DMS 273 (cell line): Measurements from ENCODE around the gene FAM151B.

ENCODE experiments used
- DNase-seq: peaks from one replicate; lab custom pipeline; 2025; ENCODE audit not compliant: unreplicated experiment; lab: John Stamatoyannopoulos, UW

FAM151B gene

DNA sequence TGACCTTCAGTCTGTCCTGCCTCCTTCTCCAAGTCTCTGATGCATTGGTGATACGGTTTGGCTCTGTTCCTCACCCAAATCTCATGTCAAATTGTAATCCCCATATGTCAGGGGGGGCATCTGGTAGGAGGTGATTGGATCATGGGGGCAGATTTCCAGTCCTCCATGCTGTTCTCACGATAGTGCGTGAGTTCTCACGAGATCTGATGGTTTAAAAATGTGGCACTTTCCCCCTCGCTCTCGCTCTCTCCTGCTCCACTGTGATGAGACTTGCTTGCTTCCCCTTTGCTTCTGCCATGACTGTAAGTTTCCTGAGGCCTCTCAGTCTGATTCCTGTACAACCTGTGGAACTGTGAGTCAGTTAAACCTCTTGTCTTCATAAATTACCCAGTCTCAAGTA is 96.9 kb downstream of the FAM151B start:
- DNase-seq = no peak

- no peak for DNase-seq
Measured at GRCh38 chr5:80588858-80589540, 101.1 kb downstream of the FAM151B start.

DNA sequence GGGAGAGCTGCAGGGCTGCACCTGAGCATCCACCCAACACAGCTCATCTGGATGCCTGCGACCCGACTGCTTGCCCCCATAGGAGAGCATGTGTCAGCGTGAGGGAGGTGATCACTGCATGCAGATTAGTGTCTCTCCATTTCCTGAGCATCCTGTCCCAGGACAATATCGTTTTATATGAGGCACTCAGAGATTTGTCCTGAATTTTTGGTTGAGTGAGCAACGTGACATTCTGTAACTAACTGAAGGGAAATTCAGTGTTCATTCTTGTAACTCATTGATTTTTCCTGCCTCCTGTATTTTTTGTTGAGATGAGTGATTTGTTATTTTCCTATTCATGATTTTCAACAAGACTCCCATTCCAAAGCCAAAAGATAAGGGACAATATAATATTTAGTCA is 102.9 kb downstream of the FAM151B start:
- no peak for DNase-seq

GRCh38 chr5:80591352-80591751 is 103.5 kb downstream of the FAM151B start:
- no peak for DNase-seq

- DNase-seq = no peak
Measured at GRCh38 chr5:80592105-80592504, 104.2 kb downstream of the FAM151B start.
